WTC11 (cell line): ENCODE data around the gene SLC19A1. TPM values are rescaled to one million over a fixed set of nuclear protein-coding genes. Genes with fewer than 3 reads are reported as not detected.

Experiments used
- ATAC-seq: fragments of 200-7000 bp; cut with Tn5 transposase; 2 replicates; pipeline ENCODE4 v1.10.0; 2021; ENCODE audit warnings: mild to moderate bottlenecking, moderate library complexity
- CTCF ChIA-PET: fragments of 300-600 bp; sonication (Branson Sonifier 250); formaldehyde crosslinking; loops from one replicate; lab custom pipeline; 2021; ENCODE audit warnings: antibody characterized with exemption; lab: Charles Lee
- POLR2A ChIA-PET: fragments of 350-600 bp; sonication (Branson Sonifier 250); formaldehyde crosslinking; loops from one replicate; lab custom pipeline; 2021; ENCODE audit warnings: antibody characterized with exemption; lab: Charles Lee
- DNase-seq: peaks from one replicate; pipeline ENCODE4 v3.0.0; 2021; ENCODE audit warnings: low spot score
- H3K27ac Mint-ChIP-seq: 2 replicates; pipeline ENCODE4 v1.8.0; 2021; ENCODE audit warnings: mixed read lengths
- H3K27me3 Mint-ChIP-seq: 2 replicates; pipeline ENCODE4 v1.8.0; 2021; ENCODE audit warnings: low read depth, mild to moderate bottlenecking, moderate library complexity, mixed read lengths
- H3K36me3 Mint-ChIP-seq: 2 replicates; pipeline ENCODE4 v1.8.0; 2021; ENCODE audit warnings: mixed read lengths
- H3K4me1 Mint-ChIP-seq: 2 replicates; pipeline ENCODE4 v1.8.0; 2022; ENCODE audit warnings: mixed read lengths
- H3K4me3 Mint-ChIP-seq: 2 replicates; pipeline ENCODE4 v1.8.0; 2021; ENCODE audit warnings: mild to moderate bottlenecking, moderate library complexity, mixed read lengths
- H3K9me3 Mint-ChIP-seq: 2 replicates; pipeline ENCODE4 v1.8.0; 2021; ENCODE audit warnings: mixed read lengths
- ATF2 ChIP-seq: sonication (generic); formaldehyde crosslinking; IDR thresholded peaks from 2 replicates; pipeline ENCODE4 v1.8.1; 2022; ENCODE audit warnings: low read depth, missing genetic modification reagents, borderline replicate concordance
- CREM ChIP-seq: sonication (generic); formaldehyde crosslinking; IDR thresholded peaks from 2 replicates; pipeline ENCODE4 v1.8.1; 2022; ENCODE audit warnings: mild to moderate bottlenecking, missing genetic modification reagents, moderate library complexity
- IRF1 ChIP-seq: sonication (generic); formaldehyde crosslinking; IDR thresholded peaks from 2 replicates; pipeline ENCODE4 v1.8.0; 2023; ENCODE audit warnings: missing genetic modification reagents
- IRF2 ChIP-seq: sonication (generic); formaldehyde crosslinking; IDR thresholded peaks from 2 replicates; pipeline ENCODE4 v1.8.0; 2022; ENCODE audit warnings: low read depth, missing genetic modification reagents, borderline replicate concordance
- OVOL2 ChIP-seq: fragments of 250-450 bp; sonication (Bioruptor Pico); IDR thresholded peaks from 2 replicates; pipeline ENCODE4 v1.9.0; 2021; ENCODE audit warnings: mild to moderate bottlenecking, borderline replicate concordance
- RELA ChIP-seq: sonication (generic); formaldehyde crosslinking; IDR thresholded peaks from 2 replicates; pipeline ENCODE4 v1.8.1; 2022; ENCODE audit warnings: missing genetic modification reagents, mild to moderate bottlenecking, borderline replicate concordance
- SMAD3 ChIP-seq: sonication (generic); formaldehyde crosslinking; IDR thresholded peaks from 2 replicates; pipeline ENCODE4 v1.8.0; 2022; ENCODE audit warnings: missing genetic modification reagents, mild to moderate bottlenecking, borderline replicate concordance
- SMAD4 ChIP-seq: sonication (generic); formaldehyde crosslinking; IDR thresholded peaks from 2 replicates; pipeline ENCODE4 v1.8.0; 2022; ENCODE audit warnings: mild to moderate bottlenecking, missing genetic modification reagents
- TCF7 ChIP-seq: sonication (generic); formaldehyde crosslinking; IDR thresholded peaks from 2 replicates; pipeline ENCODE4 v1.8.0; 2022; ENCODE audit warnings: mild to moderate bottlenecking, low read depth, missing genetic modification reagents, moderate library complexity
- TEAD4 ChIP-seq: sonication (generic); formaldehyde crosslinking; IDR thresholded peaks from 2 replicates; pipeline ENCODE4 v1.8.0; 2022; ENCODE audit warnings: mild to moderate bottlenecking, missing genetic modification reagents
- ZBTB21 ChIP-seq: sonication (generic); formaldehyde crosslinking; IDR thresholded peaks from 2 replicates; pipeline ENCODE4 v1.8.1; 2023; ENCODE audit warnings: mild to moderate bottlenecking, missing genetic modification reagents, borderline replicate concordance
- ZBTB43 ChIP-seq: sonication (generic); formaldehyde crosslinking; IDR thresholded peaks from 2 replicates; pipeline ENCODE4 v1.8.1; 2023; ENCODE audit warnings: mild to moderate bottlenecking, missing genetic modification reagents
- ZNF423 ChIP-seq: fragments of 250-450 bp; sonication (Bioruptor Pico); IDR thresholded peaks from 2 replicates; pipeline ENCODE4 v2.1.2; 2022; ENCODE audit warnings: mild to moderate bottlenecking, moderate library complexity
- total RNA-seq: library from RNA; stranded (reverse); gene quantifications from 3 replicates; pipeline ENCODE4 v1.2.3, GENCODE V29; 2021
- TF ChIP-seq, protein P1 (sequence below): fragments of 250-450 bp; sonication (Bioruptor Pico); IDR thresholded peaks from 2 replicates; pipeline ENCODE4 v2.1.2; 2022; ENCODE audit warnings: mild to moderate bottlenecking, moderate library complexity
- TF ChIP-seq, protein P2 (sequence below): fragments of 250-450 bp; sonication (Bioruptor Pico); IDR thresholded peaks from 2 replicates; pipeline ENCODE4 v1.9.0; 2021; ENCODE audit warnings: mild to moderate bottlenecking
- TF ChIP-seq, protein P3 (sequence below): sonication (generic); formaldehyde crosslinking; IDR thresholded peaks from 2 replicates; pipeline ENCODE4 v1.8.0; 2022; ENCODE audit warnings: mild to moderate bottlenecking, missing genetic modification reagents

Gene SLC19A1
- total RNA-seq, 1 experiment from 2014 or later, result 29.8 TPM

- Mint-ChIP-seq H3K27ac (no peak overlapping the region), H3K36me3 (no peaks in the 10 kb centered on the region), H3K4me3 (no peak overlapping the region), H3K9me3 (no peaks in the 10 kb centered on the region), H3K4me1 (no peaks in the 10 kb centered on the region), H3K27me3 (peaks cover 4% of the 10 kb centered on the region)
- ChIA-PET CTCF (interaction anchor here (1.1 to 6.4 kb wide), 2 partner anchors 18 to 22 kb away, joined by 3 to 41 read pairs; no protein-coding TSS in a partner anchor), POLR2A (no interaction called here)
- no peak for ATAC-seq
- TF ChIP-seq TCF7 (CRISPR knock-in tag) (no peak), IRF1 (CRISPR knock-in tag) (no peak), SMAD4 (no peak), ZBTB21 (CRISPR knock-in tag) (no peak), ATF2 (CRISPR knock-in tag) (no peak), SMAD3 (no peak), ZBTB43 (CRISPR knock-in tag) (no peak)
- TF ChIP-seq, protein P1, sequence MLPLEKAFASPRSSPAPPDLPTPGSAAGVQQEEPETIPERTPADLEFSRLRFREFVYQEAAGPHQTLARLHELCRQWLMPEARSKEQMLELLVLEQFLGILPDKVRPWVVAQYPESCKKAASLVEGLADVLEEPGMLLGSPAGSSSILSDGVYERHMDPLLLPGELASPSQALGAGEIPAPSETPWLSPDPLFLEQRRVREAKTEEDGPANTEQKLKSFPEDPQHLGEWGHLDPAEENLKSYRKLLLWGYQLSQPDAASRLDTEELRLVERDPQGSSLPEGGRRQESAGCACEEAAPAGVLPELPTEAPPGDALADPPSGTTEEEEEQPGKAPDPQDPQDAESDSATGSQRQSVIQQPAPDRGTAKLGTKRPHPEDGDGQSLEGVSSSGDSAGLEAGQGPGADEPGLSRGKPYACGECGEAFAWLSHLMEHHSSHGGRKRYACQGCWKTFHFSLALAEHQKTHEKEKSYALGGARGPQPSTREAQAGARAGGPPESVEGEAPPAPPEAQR (CRISPR knock-in tag), result no peak
- DNase-seq, result no peak
Measured at GRCh38 chr21:45573452-45574035, 31.3 kb upstream of the SLC19A1 start.

DNA sequence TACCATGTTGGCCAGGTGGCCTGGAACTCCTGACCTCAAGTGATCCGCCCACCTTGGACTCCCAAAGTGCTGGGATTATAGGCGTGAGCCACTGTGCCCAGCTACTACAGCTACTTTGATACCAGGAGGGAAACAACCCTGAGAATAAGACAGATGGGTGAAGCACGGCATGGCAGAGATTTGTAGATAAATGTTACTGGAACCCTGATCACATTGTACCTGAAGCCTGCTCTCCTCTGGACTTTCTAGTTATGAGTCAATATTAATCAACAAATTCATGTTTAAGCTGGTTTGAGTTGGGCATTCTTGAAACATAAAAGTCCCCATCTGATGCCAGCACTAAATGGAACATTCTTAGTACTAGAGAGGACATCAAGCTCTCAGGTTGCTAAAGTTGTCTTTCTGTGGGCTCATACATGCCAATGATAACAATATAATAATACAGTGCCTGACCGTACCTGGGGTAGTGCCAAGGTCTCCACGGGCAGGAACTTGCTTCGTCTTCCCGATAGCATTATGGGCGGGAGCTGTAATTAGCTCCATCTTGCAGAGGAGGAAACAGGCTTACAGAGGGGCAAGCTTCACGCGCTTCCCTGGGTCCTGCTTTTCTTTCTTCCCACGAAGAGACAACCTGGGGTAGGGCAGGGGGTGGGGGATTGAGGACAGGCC, 30.7 kb upstream of the SLC19A1 start:
- POLR2A ChIA-PET, result no interaction called here
- TF ChIP-seq OVOL2 (CRISPR knock-in tag) (no peak), CREM (CRISPR knock-in tag) (no peak), IRF2 (CRISPR knock-in tag) (no peak), TEAD4 (CRISPR knock-in tag) (no peak), ZNF423 (CRISPR knock-in tag) (no peak), RELA (CRISPR knock-in tag) (no peak)
- TF ChIP-seq, protein P2, sequence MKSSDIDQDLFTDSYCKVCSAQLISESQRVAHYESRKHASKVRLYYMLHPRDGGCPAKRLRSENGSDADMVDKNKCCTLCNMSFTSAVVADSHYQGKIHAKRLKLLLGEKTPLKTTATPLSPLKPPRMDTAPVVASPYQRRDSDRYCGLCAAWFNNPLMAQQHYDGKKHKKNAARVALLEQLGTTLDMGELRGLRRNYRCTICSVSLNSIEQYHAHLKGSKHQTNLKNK (CRISPR knock-in tag), result no peak
- TF ChIP-seq, protein P3, sequence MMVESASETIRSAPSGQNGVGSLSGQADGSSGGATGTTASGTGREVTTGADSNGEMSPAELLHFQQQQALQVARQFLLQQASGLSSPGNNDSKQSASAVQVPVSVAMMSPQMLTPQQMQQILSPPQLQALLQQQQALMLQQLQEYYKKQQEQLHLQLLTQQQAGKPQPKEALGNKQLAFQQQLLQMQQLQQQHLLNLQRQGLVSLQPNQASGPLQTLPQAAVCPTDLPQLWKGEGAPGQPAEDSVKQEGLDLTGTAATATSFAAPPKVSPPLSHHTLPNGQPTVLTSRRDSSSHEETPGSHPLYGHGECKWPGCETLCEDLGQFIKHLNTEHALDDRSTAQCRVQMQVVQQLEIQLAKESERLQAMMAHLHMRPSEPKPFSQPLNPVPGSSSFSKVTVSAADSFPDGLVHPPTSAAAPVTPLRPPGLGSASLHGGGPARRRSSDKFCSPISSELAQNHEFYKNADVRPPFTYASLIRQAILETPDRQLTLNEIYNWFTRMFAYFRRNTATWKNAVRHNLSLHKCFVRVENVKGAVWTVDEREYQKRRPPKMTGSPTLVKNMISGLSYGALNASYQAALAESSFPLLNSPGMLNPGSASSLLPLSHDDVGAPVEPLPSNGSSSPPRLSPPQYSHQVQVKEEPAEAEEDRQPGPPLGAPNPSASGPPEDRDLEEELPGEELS (CRISPR knock-in tag), result no peak
- no peak overlapping the region for H3K27ac Mint-ChIP-seq
- ATAC-seq, result no peak
- H3K36me3 Mint-ChIP-seq, result no peaks in the 10 kb centered on the region
- H3K27me3 Mint-ChIP-seq, result peaks cover 4% of the 10 kb centered on the region
- CTCF ChIA-PET, result interaction anchor here (1.1 to 6.4 kb wide), 2 partner anchors 17 to 23 kb away, joined by 3 to 41 read pairs; no protein-coding TSS in a partner anchor
- DNase-seq, result no peak
- no peaks in the 10 kb centered on the region for H3K9me3 Mint-ChIP-seq
- no peaks in the 10 kb centered on the region for H3K4me1 Mint-ChIP-seq
- no peak overlapping the region for H3K4me3 Mint-ChIP-seq
